CD4-positive, alpha-beta T cell (primary cell): ENCODE data around the gene RPL22. TPM values are rescaled to one million over a fixed set of nuclear protein-coding genes. Genes with fewer than 3 reads are reported as not detected.

ENCODE experiments used
- ATAC-seq: fragments of 200-7000 bp; cut with Tn5 transposase; one replicate; pipeline ENCODE4 v1.10.0; 2022; ENCODE audit warnings: mild to moderate bottlenecking; ENCODE audit not compliant: poor library complexity
- CTCF ChIA-PET: fragments of 350-600 bp; sonication (Branson Sonifier 250); formaldehyde crosslinking; loops from one replicate; lab custom pipeline; 2021; ENCODE audit warnings: antibody characterized with exemption, inconsistent platforms; lab: Charles Lee
- POLR2A ChIA-PET: fragments of 350-600 bp; sonication (Branson Sonifier 250); formaldehyde crosslinking; loops from one replicate; lab custom pipeline; 2021; ENCODE audit warnings: antibody characterized with exemption, inconsistent platforms; lab: Charles Lee
- DNase-seq, 14 experiments: peaks; one replicate each; pipeline ENCODE4 v3.0.0-alpha.2; 2013 to 2020; ENCODE audit warnings: mixed read lengths in 2 of 14
- H3K27ac ChIP-seq, 2 donors: one replicate each; pipeline versions ENCODE4 v1.5.1 to v1.7.0; 2013; ENCODE audit warnings: low read length in 2 of 2, low read depth in 1 of 2, mild to moderate bottlenecking in 1 of 2
- H3K27me3 ChIP-seq, 2 experiments: 1 replicate in 1 of 2; 2 replicates in 1 of 2; pipeline versions ENCODE4 v1.6.1 to v1.7.0; 2013; ENCODE audit warnings: low read length in 2 of 2, control low read depth in 1 of 2, mild to moderate bottlenecking in 1 of 2, moderate library complexity in 1 of 2; ENCODE audit not compliant: insufficient read depth in 2 of 2, control insufficient read depth in 1 of 2
- H3K36me3 ChIP-seq: one replicate; pipeline ENCODE4 v1.6.1; 2013; ENCODE audit warnings: low read length, control low read depth; ENCODE audit not compliant: insufficient read depth
- H3K4me1 ChIP-seq: one replicate; pipeline ENCODE4 v1.6.1; 2013; ENCODE audit warnings: low read length, control low read depth; ENCODE audit not compliant: insufficient read depth
- H3K4me3 ChIP-seq: one replicate; pipeline ENCODE4 v1.5.1; 2013; ENCODE audit warnings: mild to moderate bottlenecking, low read length, moderate library complexity
- H3K9me3 ChIP-seq, 2 experiments: 1 replicate in 1 of 2; 2 replicates in 1 of 2; pipeline versions ENCODE4 v1.6.1 to v1.7.0; 2013; ENCODE audit warnings: low read length in 2 of 2, mild to moderate bottlenecking in 2 of 2, control low read depth in 1 of 2, moderate library complexity in 1 of 2; ENCODE audit not compliant: control insufficient read depth in 1 of 2, insufficient read depth in 1 of 2
- H3K27ac Mint-ChIP-seq: one replicate; pipeline ENCODE4 v1.8.0; 2020; ENCODE audit warnings: mixed read lengths
- H3K27me3 Mint-ChIP-seq: one replicate; pipeline ENCODE4 v1.8.0; 2021; ENCODE audit warnings: mixed read lengths
- H3K36me3 Mint-ChIP-seq: one replicate; pipeline ENCODE4 v1.8.0; 2021; ENCODE audit warnings: low read depth, mixed read lengths
- H3K4me1 Mint-ChIP-seq: one replicate; pipeline ENCODE4 v1.8.0; 2021; ENCODE audit warnings: low read depth, mixed read lengths
- H3K4me3 Mint-ChIP-seq: one replicate; pipeline ENCODE4 v1.8.0; 2020; ENCODE audit warnings: mild to moderate bottlenecking, mixed read lengths
- H3K9me3 Mint-ChIP-seq: one replicate; pipeline ENCODE4 v1.8.0; 2020; ENCODE audit warnings: mixed read lengths
- CTCF ChIP-seq: fragments of 200-600 bp; IDR thresholded peaks from one replicate; pipeline ENCODE4 v1.8.0; 2022; ENCODE audit warnings: antibody characterized with exemption, mild to moderate bottlenecking
- intact Hi-C, 2 experiments: fragments of 100-400 bp; cut with DNase I in 1 of 2; cut with micrococcal nuclease in 1 of 2; formaldehyde crosslinking; loops; one replicate each; pipeline versions ENCODE4 v1.15.1 to v1.9.0; 2023 to 2025; cut with DNase I, micrococcal nuclease
- total RNA-seq, 174 experiments: library from RNA in 2 of 174; stranded (reverse) in 2 of 174; gene quantifications; one replicate each; pipeline ENCODE4 v1.2.3 and lab custom pipeline; 2021 to 2026

RPL22 gene
- total RNA-seq, 2 experiments from 2014 or later: 620 to 652 TPM

DNA sequence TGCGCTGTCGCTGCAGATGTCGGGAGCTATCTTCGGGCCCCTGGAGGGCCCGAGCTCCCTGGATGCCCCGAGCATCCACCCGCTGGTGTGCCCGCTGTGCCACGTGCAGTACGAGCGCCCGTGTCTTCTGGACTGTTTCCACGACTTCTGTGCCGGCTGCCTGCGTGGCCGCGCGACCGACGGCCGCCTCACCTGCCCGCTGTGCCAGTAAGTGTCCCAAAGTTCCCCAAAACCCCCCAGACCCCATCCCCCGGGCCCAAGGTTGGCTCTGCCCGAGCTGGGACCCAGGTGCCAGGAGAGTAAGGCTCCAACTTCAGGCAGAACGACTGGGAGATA lies 7.1 kb upstream of the RPL22 start:
- Mint-ChIP-seq H3K4me1 (peaks cover 13% of the 10 kb centered on the region), H3K9me3 (no peaks in the 10 kb centered on the region), H3K4me3 (peak overlapping the region; percentile 62), H3K27ac (no peak overlapping the region), H3K27me3 (peaks cover 15% of the 10 kb centered on the region), H3K36me3 (no peaks in the 10 kb centered on the region)
- intact Hi-C loops: loop anchor here in 1 of 2 experiments (10.0 kb wide), 2 partner anchors 182 to 498 kb away; partner anchors contain the start of gene DNAJC11
- ATAC-seq (no peak), DNase-seq (peak in 1 of 14 experiments; percentile 20)
- peaks cover 41% of the 10 kb centered on the region for H3K4me1 ChIP-seq
- H3K4me3 ChIP-seq: peak overlapping the region; percentile 71
- H3K27me3 ChIP-seq: peaks cover 13 to 37% of the 10 kb centered on the region in 2 experiments
- CTCF ChIA-PET: no interaction called here
- no peaks in the 10 kb centered on the region for H3K9me3 ChIP-seq
- POLR2A ChIA-PET: interaction anchor here (1.8 kb wide), 1 partner anchor 30 kb away, joined by 5 read pairs; the partner anchor contains the start of gene ICMT
- H3K36me3 ChIP-seq: no peaks in the 10 kb centered on the region
- H3K27ac ChIP-seq: no peak overlapping the region
- TF ChIP-seq CTCF: no peak

- Histone ChIP-seq H3K27me3 (peaks cover 13 to 37% of the 10 kb centered on the region in 2 experiments), H3K4me1 (peaks cover 41% of the 10 kb centered on the region), H3K36me3 (no peaks in the 10 kb centered on the region), H3K4me3 (peak within 1 kb of the TSS; percentile 71), H3K27ac (no peak within 1 kb of the TSS), H3K9me3 (no peaks in the 10 kb centered on the region)
- Mint-ChIP-seq H3K4me1 (peaks cover 14% of the 10 kb centered on the region), H3K9me3 (no peaks in the 10 kb centered on the region), H3K27ac (no peak within 1 kb of the TSS), H3K27me3 (peaks cover 15% of the 10 kb centered on the region), H3K4me3 (peak within 1 kb of the TSS; percentile 87), H3K36me3 (no peaks in the 10 kb centered on the region)
- peak in 12 of 14 experiments; percentile 22 to 82 (median 40) for DNase-seq
- POLR2A ChIA-PET: interaction anchor here (1.8 kb wide), 1 partner anchor 30 kb away, joined by 5 read pairs; the partner anchor contains the start of gene ICMT
- CTCF ChIA-PET: no interaction called here
- no peak for TF ChIP-seq CTCF
- intact Hi-C loops: loop anchor here in 1 of 2 experiments (10.0 kb wide), 2 partner anchors 181 to 499 kb away; partner anchors contain the start of gene DNAJC11
- peak; percentile 71 for ATAC-seq
These were observed 6.6 kb upstream of the RPL22 start, which contains the start of gene RNF207 for GRCh38 chr1:6205849-6206519. Gene RNF207, plus strand, starts transcription at chr1:6206119. Its CDS starts 417 bp downstream, at chr1:6206536.

GRCh38 chr1:6202256-6202655 lies 2.9 kb upstream of the RPL22 start:
- peaks cover 21% of the 10 kb centered on the region for H3K36me3 Mint-ChIP-seq
- H3K27ac ChIP-seq: no peak overlapping the region
- no peaks in the 10 kb centered on the region for H3K9me3 ChIP-seq
- DNase-seq (no peak), ATAC-seq (no peak)
- H3K36me3 ChIP-seq: peaks cover 1% of the 10 kb centered on the region
- H3K27ac Mint-ChIP-seq: no peak overlapping the region
- H3K4me1 ChIP-seq: peaks cover 52% of the 10 kb centered on the region
- ChIA-PET POLR2A (no interaction called here), CTCF (interaction anchor here (0.6 kb wide), 1 partner anchor 13 kb away, joined by 5 read pairs; no protein-coding TSS in a partner anchor)
- H3K4me3 ChIP-seq: no peak overlapping the region
- intact Hi-C loops: loop anchor here in 1 of 2 experiments (10.0 kb wide), 2 partner anchors 177 to 503 kb away; partner anchors contain the start of gene DNAJC11
- H3K27me3 ChIP-seq: peaks cover 4 to 25% of the 10 kb centered on the region in 2 experiments
- H3K4me1 Mint-ChIP-seq: peaks cover 48% of the 10 kb centered on the region
- no peaks in the 10 kb centered on the region for H3K9me3 Mint-ChIP-seq
- peaks cover 6% of the 10 kb centered on the region for H3K27me3 Mint-ChIP-seq
- H3K4me3 Mint-ChIP-seq: peak overlapping the region; percentile 34
- TF ChIP-seq CTCF: no peak
